Thyroid gland (tissue), 4 donors: ENCODE measurements around the gene PFKM. TPM values are rescaled to one million over a fixed set of nuclear protein-coding genes. Genes with fewer than 3 reads are reported as not detected.
A peak's percentile ranks its signal among the peaks of the same experiment; 100 is the strongest.

Source experiments
- DNase-seq, 2 donors: peaks; one replicate each; pipeline ENCODE4 v3.0.0-alpha.2; 2019
- H3K27ac ChIP-seq, 3 donors: fragments of 200-600 bp; sonication (generic); 1 replicate in 2 of 3; 2 replicates in 1 of 3; pipeline ENCODE4 v1.5.1; 2016 to 2019; ENCODE audit warnings: mild to moderate bottlenecking in 1 of 3, moderate library complexity in 1 of 3
- H3K27me3 ChIP-seq: fragments of 200-600 bp; sonication (generic); one replicate; pipeline ENCODE4 v1.5.1; 2019
- H3K36me3 ChIP-seq, 2 donors: fragments of 200-600 bp; sonication (generic); one replicate each; pipeline ENCODE4 v1.5.1; 2016 to 2019
- H3K4me1 ChIP-seq, 2 donors: fragments of 200-600 bp; sonication (generic); one replicate each; pipeline ENCODE4 v1.5.1; 2017 to 2019
- H3K4me3 ChIP-seq, 3 donors: fragments of 200-600 bp; sonication (generic); replicated peaks in 1 of 3; 1 replicate in 2 of 3; 2 replicates in 1 of 3; pipeline ENCODE4 v1.5.1; 2016; ENCODE audit warnings: mild to moderate bottlenecking in 1 of 3
- H3K9me3 ChIP-seq: fragments of 200-600 bp; sonication (generic); one replicate; pipeline ENCODE4 v1.5.1; 2017
- POLR2A ChIP-seq, 2 donors: fragments of 450-650 bp; IDR thresholded peaks; one replicate each; pipeline ENCODE4 v1.6.1; 2017; ENCODE audit warnings: antibody characterized with exemption in 2 of 2, mild to moderate bottlenecking in 2 of 2, moderate library complexity in 1 of 2
- WGBS, 2 donors: methylation state at CpG; one replicate each; pipeline ENCODE4 v1.1.5; 2017; 5-methylcytosine and 5-hydroxymethylcytosine counted together
- intact Hi-C: fragments of 100-400 bp; cut with DNase I; formaldehyde crosslinking; loops from one replicate; pipeline ENCODE4 v1.15.1; 2023
- total RNA-seq, 4 donors: library from RNA; depleted of rRNA; stranded (reverse); fragments of >200 nt; gene quantifications; one replicate each; pipeline ENCODE4 v1.2.3, GENCODE V29; 2016
- TF ChIP-seq, protein P1 (sequence below), 6 experiments: fragments of 200-600 bp in 3 of 6; fragments of 450-650 bp in 3 of 6; sonication (generic) in 3 of 6; IDR thresholded peaks; one replicate each; pipeline ENCODE4 v1.5.1; 2016 to 2019; ENCODE audit warnings: antibody characterized with exemption in 6 of 6, mild to moderate bottlenecking in 2 of 6, inconsistent platforms in 1 of 6, moderate library complexity in 1 of 6

PFKM gene
- total RNA-seq, 4 donors from 2014 or later = 36.1 to 66.7 (median 49.2) TPM

DNA sequence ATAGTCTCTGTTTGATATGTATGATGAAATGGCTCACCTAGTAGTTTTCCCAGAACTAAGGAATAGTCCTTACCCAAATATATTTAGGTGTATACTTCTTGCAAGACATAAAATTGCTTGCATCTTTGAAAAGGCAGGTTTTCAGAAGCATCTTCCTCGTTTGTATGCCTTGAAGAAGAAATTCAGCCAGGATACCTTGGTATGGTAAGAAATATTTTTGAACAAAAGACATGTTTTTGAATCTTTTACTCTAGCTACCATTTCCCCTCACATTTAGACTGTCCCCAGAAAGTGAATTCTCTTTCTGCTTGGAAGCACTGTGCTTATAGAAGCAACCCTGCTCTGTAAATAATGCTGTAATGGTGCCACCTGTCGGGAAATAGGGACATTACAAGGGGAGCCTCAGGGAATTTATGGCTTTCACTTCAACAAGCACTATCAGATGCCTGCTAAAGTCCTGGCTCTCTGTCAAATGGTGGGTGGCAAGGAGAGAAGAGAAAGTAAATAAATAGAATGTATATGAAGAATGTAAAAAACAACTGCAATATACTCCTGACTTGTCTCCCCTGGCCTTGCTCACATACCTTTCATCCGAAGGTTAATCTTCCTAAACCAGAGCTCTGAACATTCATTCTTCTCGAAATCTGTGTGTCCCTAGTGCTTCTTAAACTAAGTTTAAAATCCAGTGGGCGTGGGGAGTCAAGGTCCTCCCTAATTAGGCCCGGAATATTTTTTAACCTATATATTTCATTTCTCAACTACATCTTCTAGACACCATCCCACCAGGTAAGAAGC, 70.4 kb downstream of the PFKM start:
- 39 to 43% methylated on average over 6 of the region's 6 CpGs for WGBS, 2 donors
- Histone ChIP-seq H3K9me3 (no peaks in the 10 kb centered on the region), H3K4me3 (no peak overlapping the region), H3K36me3 (no peaks in the 10 kb centered on the region), H3K27me3 (no peaks in the 10 kb centered on the region), H3K4me1 (peaks cover 0 to 3% of the 10 kb centered on the region in 2 donors), H3K27ac (no peak overlapping the region)
- TF ChIP-seq, protein P1, sequence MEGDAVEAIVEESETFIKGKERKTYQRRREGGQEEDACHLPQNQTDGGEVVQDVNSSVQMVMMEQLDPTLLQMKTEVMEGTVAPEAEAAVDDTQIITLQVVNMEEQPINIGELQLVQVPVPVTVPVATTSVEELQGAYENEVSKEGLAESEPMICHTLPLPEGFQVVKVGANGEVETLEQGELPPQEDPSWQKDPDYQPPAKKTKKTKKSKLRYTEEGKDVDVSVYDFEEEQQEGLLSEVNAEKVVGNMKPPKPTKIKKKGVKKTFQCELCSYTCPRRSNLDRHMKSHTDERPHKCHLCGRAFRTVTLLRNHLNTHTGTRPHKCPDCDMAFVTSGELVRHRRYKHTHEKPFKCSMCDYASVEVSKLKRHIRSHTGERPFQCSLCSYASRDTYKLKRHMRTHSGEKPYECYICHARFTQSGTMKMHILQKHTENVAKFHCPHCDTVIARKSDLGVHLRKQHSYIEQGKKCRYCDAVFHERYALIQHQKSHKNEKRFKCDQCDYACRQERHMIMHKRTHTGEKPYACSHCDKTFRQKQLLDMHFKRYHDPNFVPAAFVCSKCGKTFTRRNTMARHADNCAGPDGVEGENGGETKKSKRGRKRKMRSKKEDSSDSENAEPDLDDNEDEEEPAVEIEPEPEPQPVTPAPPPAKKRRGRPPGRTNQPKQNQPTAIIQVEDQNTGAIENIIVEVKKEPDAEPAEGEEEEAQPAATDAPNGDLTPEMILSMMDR (IDR thresholded peaks at IDR 0.05) = peak; percentile 61 to 92 (median 76)
- TF ChIP-seq POLR2A (IDR thresholded peaks at IDR 0.05) = no peak
- intact Hi-C loops = loop anchor here (10.0 kb wide), 1 partner anchor 165 kb away; the partner anchor contains the start of gene ZNF641
- peak; percentile 65 to 68 for DNase-seq

DNA sequence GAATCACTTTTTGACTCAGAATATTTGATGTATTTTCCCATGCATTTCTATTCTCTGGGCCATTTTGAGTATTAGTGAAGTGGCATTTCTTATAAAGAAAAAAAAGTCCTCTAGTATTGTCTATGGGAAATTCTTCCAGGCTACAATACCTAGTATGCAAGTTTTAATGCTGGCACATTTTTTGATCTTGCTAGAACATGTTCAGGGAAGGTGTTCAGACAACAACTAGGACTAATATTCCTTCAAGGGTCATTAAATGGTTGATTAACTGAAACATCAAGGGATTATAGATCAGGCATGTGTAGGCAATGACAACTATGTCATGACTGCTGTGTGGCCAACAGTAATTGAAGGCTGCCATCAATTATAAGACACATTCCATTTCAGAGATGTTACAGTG, 71.9 kb downstream of the PFKM start:
- Histone ChIP-seq H3K36me3 (no peaks in the 10 kb centered on the region), H3K27ac (no peak overlapping the region), H3K27me3 (no peaks in the 10 kb centered on the region), H3K4me1 (no peaks in the 10 kb centered on the region), H3K9me3 (no peaks in the 10 kb centered on the region), H3K4me3 (no peak overlapping the region)
- no peak for TF ChIP-seq POLR2A (IDR thresholded peaks at IDR 0.05)
- TF ChIP-seq, protein P1 (IDR thresholded peaks at IDR 0.05) = no peak
- intact Hi-C loops = no loop called here
- no peak for DNase-seq

DNA sequence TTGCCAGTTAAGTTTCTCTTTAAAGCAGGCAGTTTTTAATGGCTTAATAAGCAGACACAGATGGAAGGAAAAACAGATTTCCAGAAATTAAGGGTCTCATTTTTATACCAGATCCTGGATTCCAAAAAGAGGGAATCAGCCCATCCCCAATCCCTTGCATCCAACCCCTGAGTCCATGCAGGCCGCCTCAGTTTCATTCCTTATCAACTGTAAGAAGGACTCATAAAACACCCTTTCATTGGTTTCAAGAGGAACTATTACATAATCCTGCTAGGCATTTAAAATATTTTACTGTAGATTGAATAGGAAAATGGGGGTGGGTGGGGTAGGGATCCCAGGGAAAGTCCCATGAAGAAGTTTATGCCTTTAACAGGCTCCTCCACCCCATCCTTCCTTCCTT, 73.7 kb downstream of the PFKM start:
- TF ChIP-seq, protein P1 (IDR thresholded peaks at IDR 0.05) = no peak
- no peak for TF ChIP-seq POLR2A (IDR thresholded peaks at IDR 0.05)
- DNase-seq = no peak
- Histone ChIP-seq H3K27me3 (no peaks in the 10 kb centered on the region), H3K36me3 (no peaks in the 10 kb centered on the region), H3K4me3 (no peak overlapping the region), H3K9me3 (no peaks in the 10 kb centered on the region), H3K4me1 (peaks cover 4 to 6% of the 10 kb centered on the region in 2 donors), H3K27ac (no peak overlapping the region)
- 85 to 100% methylated on average over 1 of the region's 1 CpG for WGBS, 2 donors
- intact Hi-C loops = no loop called here

DNA sequence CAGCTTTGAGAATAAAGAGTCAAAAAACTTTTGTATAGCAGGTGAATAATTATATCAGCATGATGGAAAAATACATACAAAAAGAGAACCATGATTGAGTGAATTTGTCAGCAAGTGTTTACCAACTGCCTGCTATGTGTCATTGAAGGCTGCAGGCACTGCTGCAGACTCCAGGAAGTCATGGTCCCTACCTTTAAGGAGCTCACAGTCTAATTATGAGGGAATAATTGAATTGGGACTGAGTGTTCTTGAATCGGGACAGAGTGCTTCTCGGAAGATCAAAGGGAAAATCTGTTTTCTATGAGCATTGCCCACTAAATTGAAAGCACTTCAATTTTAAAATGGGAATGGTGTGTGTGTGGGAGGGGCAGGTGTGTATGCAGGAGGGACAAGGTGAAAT, 74.5 kb downstream of the PFKM start:
- intact Hi-C loops = no loop called here
- no peaks in the 10 kb centered on the region for H3K27me3 ChIP-seq
- H3K27ac ChIP-seq = no peak overlapping the region
- H3K36me3 ChIP-seq = no peaks in the 10 kb centered on the region
- no peak overlapping the region for H3K4me3 ChIP-seq
- H3K4me1 ChIP-seq = peaks cover 6 to 9% of the 10 kb centered on the region in 2 donors
- no peak for DNase-seq
- no peaks in the 10 kb centered on the region for H3K9me3 ChIP-seq
- TF ChIP-seq POLR2A (IDR thresholded peaks at IDR 0.05) = no peak
- TF ChIP-seq, protein P1 (IDR thresholded peaks at IDR 0.05) = no peak
- WGBS, 2 donors = 38 to 54% methylated on average over 2 of the region's 2 CpGs

DNA sequence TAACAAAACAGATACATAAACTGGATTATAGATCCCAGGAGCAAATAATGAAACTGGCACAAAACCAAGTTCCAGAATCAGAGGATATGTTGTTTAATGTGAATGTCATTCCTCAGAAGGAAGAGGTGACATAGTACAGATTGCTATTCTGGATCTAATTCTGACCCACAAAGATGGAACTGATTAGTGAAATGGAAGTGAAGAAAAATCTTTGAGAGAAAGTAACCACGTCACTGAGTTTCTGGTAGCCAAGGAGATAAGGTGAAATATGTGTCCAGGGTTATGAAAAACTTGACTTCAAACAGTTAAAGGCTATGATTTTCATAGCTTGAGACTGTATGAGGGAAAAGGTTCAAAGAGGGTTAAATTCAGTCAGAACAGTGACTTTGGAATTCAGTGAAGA, 75.6 kb downstream of the PFKM start:
- DNase-seq = no peak
- Histone ChIP-seq H3K4me3 (no peak overlapping the region), H3K9me3 (no peaks in the 10 kb centered on the region), H3K36me3 (no peaks in the 10 kb centered on the region), H3K27me3 (no peaks in the 10 kb centered on the region), H3K4me1 (peaks cover 11 to 18% of the 10 kb centered on the region in 2 donors), H3K27ac (no peak overlapping the region)
- intact Hi-C loops = no loop called here
- WGBS, 2 donors = 71 to 79% methylated on average over 1 of the region's 1 CpG
- TF ChIP-seq POLR2A (IDR thresholded peaks at IDR 0.05) = no peak
- TF ChIP-seq, protein P1 (IDR thresholded peaks at IDR 0.05) = no peak
